Central memory CD4-positive, alpha-beta T cell (primary cell): ENCODE data around the gene SNAPC4.

ENCODE experiments used
- DNase-seq: peaks from one replicate; pipeline ENCODE4 v3.0.0; 2022
- total RNA-seq, 3 experiments: gene quantifications; one replicate each; lab custom pipeline; 2026; lab: John Stamatoyannopoulos, UW

SNAPC4 gene, protein sequence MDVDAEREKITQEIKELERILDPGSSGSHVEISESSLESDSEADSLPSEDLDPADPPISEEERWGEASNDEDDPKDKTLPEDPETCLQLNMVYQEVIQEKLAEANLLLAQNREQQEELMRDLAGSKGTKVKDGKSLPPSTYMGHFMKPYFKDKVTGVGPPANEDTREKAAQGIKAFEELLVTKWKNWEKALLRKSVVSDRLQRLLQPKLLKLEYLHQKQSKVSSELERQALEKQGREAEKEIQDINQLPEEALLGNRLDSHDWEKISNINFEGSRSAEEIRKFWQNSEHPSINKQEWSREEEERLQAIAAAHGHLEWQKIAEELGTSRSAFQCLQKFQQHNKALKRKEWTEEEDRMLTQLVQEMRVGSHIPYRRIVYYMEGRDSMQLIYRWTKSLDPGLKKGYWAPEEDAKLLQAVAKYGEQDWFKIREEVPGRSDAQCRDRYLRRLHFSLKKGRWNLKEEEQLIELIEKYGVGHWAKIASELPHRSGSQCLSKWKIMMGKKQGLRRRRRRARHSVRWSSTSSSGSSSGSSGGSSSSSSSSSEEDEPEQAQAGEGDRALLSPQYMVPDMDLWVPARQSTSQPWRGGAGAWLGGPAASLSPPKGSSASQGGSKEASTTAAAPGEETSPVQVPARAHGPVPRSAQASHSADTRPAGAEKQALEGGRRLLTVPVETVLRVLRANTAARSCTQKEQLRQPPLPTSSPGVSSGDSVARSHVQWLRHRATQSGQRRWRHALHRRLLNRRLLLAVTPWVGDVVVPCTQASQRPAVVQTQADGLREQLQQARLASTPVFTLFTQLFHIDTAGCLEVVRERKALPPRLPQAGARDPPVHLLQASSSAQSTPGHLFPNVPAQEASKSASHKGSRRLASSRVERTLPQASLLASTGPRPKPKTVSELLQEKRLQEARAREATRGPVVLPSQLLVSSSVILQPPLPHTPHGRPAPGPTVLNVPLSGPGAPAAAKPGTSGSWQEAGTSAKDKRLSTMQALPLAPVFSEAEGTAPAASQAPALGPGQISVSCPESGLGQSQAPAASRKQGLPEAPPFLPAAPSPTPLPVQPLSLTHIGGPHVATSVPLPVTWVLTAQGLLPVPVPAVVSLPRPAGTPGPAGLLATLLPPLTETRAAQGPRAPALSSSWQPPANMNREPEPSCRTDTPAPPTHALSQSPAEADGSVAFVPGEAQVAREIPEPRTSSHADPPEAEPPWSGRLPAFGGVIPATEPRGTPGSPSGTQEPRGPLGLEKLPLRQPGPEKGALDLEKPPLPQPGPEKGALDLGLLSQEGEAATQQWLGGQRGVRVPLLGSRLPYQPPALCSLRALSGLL (N-terminal part only)
- 26.7 to 105 (median 42.1) reads per million in 3 experiments for total RNA-seq

DNA sequence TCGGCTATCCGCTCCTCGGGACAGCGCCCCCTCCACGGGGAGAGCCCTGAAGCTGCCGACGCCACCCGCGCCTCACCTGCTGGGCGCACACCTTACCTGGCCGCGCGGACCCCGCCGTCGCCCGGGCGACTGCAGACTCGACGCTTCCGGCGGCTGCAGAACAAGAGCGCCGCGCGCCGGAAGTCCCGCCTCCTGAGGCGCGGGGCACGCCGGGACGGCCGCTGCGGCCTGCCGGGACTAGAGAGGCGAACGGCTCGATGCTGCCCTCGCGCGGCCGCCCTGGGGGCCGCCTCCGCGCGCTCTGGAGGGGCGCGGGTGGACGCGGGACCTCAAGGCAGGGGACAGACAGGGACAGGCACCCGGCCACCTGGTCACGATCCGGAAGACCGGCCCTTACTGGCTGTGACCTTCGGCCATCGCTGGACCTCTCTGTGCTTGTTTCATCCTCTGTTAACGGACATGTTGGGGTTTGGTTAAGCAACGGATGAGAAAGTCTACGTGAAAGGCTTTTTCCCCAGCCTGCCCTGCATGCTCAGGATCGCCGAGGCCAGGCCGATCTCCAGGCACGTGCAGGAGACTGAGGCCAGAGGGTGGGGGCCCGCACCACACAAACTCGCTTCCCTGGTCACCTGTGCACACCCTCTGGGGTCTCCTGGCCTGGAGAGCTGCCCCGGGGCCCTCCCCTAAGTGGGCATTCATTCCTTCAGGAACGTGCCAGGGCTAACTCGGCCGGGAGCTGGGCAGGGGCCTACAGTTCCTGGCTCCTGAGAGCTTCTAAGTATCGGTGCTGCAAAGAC lies at the start of gene SNAPC4:
SNAPC4 (minus strand) TSS at position 133 of the 797 bp plus-strand sequence. CDS start 1,742 bp downstream, outside the sequence.
- peak; percentile 84 for DNase-seq

DNA sequence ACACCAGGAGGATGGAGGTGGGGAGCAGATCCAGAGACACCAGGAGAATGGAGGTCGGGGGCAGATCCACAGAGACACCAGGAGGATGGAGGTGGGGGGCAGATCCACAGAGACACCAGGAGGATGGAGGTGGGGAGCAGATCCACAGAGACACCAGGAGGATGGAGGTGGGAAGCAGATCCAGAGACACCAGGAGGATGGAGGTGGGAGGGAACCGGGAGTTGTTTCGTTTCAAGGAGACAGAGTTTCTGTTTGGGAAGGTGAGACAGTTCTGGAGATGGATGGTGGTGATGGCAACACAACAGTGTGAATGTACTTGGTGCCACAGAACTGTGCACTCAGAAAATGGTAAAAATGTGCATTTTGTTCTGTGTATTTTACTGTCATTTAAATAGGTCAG lies 48.7 kb upstream of the SNAPC4 start:
- DNase-seq: no peak

DNA sequence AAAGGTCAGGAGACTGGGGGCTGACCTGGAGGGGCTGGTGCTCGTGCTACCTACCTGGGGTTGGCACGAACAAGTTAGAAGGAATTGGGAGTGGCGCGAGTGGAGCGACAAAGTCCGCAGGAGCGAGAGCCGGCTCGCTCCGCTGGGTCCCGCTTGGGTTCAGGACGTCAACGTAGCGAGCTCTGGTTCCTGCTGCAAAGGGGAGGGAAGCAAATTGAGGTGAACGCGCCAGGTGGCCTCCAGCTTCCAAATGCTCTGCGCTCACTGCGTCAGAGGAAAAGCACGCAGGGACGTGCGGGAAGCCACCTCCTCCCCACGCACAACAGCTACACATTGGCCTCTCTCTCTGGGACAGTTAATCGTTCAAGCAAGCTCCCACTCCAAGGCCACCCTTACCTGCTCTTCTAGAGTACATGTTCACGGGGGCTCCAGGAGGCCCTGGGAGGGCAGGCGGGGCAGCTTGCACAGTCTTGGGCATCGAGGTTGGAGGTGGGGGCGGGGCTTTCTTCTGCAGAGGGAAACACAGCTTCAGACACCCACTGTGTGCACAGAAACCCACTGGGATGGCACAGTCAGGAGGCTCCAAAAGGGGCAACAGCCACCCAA lies 47.3 kb upstream of the SNAPC4 start:
- no peak for DNase-seq

DNA sequence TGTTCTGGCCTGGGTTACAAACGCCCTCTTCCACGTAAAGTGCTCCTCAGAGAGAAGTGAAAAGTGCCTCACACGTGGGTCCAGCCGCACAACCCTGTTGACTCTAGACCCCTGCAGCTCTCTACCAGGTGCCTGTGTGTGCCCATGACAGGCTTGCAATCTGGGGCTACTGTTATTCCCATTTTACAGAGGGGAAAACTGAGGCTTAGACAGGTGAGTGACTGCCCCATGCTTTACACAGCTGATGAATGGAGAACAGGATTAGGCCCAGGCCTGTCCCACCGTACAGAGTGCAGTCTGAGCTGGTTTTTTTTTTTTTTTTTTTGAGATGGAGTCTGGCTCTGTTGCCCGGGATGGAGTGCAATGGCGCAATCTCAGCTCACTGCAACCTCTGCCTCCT lies 45.8 kb upstream of the SNAPC4 start:
- DNase-seq: no peak

DNA sequence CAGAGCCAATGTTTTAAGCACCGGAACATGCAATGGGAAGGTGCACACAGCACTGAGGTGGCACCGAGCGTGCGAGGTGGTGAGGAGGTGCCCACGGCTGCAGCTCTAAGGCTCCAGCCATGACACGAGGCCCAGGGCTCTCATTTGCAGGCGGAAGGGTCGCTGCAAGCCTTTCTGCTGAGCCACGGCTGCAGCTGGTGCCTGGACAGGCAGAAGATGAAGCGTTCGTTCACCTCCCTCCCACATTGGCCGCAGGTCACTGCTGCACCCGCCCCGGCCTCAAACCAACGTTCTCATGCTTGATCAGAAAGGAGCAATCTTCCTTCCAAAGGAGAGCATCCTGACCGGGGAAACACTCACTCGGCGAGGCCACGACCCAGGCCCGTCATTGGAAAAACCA lies 44.1 kb upstream of the SNAPC4 start:
- DNase-seq: no peak

DNA sequence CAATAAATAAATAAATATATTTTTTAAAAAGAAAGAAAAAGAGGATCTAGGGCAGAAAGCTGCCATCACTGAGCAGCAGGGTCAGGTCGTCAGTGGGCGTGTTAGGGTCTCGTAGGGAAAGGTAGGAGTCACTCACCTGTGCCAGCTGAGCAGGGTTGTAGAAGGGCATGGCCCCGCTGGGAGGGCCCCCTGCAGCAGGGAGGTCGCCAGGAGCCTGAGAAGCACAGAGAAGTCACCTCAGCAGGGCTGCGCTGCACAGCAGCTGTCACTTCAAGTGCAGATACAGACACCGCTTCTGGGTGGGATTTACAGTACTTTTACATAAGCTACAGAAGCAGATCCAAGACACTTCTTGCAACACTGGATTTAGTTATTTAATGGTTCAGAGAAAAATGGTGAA lies 43.7 kb upstream of the SNAPC4 start:
- DNase-seq: no peak

DNA sequence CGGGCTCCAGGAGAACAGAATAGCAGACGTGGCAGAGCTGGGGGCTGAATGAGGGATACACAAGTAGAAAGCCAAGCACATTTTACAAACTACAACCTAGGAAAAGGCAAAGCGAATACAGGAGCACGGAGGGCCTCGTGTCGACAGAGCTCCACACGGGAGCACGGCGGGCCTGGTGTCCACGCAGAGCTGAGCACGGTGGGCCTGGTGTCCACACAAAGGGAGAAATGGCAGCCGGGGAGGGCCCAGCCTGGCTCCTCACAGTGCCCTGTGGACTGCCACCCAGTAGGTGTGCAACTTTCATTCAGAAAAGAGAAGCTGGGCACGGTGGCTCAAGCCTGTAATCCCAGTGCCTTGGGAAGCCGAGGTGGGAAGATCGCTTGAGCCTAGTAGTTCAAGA lies 43.1 kb upstream of the SNAPC4 start:
- no peak for DNase-seq

DNA sequence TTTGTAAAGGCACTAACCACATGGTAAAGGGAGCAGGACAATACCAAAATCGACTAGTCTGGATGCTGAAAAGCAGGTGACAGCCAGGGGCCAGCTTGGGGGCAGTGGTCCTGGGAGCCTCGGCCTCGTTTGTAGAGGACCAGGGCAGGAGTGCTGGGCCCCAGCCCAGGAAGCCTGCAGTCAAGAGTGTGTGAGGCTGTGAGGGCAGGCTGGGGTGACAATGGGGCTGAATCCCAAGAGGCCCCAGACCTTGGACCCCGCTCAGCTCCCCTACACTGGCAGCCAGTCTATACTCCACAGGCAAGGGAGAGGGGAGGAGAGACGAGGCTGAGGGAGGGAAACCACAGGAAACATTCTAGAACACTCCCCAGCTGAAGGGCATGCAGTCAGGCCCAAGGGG lies 42.3 kb upstream of the SNAPC4 start:
- DNase-seq: no peak

DNA sequence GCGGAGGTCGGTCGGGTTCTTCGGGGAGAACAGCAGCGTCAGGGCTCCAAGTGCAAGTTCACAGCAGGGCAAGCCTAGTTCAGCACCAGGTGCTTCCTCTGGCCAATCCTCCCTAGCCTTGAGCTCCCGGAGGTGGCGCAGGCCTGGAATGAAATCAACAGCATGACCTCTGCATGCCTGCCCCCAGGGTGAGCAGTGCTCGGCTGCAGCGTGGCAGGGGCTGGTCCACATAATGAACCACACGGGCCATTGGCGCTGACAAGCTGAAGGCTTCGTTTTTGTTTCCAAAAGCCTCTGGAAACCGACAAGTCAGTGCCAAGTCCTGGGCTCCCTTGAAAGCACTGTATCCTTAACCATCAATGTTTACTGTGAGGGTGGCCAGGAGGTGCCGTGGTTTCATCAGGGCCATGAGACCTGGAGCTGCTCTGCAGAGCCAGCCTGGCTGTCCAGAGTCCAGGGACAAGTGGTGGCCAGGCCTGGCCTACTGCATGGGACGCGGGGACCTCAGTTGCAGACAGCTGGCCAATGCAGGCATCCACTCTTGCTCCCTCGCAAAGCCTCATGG lies 41.8 kb upstream of the SNAPC4 start:
- DNase-seq: no peak

DNA sequence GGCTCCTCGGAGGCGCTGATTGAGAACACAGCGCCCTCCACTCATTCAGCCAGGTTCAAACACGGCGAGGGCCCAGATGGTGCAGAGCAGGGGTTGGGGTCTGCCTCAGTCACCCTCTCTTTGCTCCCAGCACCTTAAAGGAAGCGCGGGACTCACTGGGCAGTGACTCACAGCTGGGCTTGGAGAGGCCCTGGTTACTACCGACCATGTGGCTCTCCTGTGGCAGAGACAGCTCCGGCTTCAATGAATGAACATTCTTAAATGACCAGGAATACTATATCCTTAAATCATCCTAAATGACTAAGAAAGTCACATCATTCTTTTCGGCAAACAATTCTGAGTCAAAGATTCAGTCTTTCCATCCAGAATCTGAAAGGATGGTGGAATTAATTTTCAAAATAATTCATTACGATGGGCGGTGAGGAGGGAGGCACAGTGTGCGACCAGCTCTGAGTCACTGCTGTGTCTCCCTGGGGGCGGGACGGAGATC lies 41.3 kb upstream of the SNAPC4 start:
- DNase-seq: no peak

DNA sequence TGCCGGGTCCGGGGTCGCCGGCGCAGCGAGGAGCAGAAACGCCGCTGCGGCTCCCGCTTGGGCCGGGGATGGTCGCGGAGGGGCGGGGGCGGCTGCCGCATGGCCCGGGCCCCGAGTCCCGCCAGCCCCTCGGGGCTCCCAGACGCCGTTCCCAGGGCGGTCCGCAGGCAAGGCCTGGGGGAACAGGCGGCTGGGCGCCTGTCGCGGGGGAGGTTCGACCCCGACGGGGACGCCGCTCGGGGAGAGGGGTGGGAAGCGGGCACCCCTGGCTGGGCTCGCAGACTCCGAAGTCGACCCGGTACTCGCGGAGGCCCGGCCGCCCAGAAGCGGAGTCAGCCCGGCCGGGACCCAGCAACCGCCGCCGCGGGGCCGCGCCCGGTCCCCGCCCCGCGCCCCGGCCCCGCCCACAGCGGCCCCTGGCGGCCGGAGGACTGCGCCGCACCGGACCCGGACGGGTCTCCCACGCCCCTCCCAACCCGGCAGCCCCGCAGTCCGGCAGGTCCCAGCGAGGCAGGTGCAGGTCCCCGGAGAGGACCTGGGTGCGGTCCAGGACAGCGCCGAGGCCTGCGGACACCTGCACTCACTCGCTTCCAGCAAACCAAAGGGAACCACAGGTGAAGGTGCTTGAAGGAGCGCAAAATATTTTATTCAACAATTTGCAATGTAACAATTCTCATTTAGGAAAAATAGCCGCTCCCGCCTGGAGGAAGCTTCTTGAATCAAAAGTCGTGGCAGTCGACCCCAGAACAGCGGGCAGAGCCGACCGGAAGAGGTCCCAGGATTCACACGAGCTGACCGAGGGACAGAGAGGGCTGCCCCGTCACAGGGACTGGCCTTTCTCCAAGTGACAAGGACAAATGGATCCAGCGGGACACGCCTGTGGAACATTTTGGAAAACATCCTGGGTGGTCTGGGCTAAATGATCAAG lies 39.8 kb upstream of the SNAPC4 start, which contains the start of gene INPP5E:
INPP5E (minus strand) TSS at position 365 of the 928 bp plus-strand sequence. CDS start 426 bp downstream, outside the sequence.
- peak; percentile 77 for DNase-seq

DNA sequence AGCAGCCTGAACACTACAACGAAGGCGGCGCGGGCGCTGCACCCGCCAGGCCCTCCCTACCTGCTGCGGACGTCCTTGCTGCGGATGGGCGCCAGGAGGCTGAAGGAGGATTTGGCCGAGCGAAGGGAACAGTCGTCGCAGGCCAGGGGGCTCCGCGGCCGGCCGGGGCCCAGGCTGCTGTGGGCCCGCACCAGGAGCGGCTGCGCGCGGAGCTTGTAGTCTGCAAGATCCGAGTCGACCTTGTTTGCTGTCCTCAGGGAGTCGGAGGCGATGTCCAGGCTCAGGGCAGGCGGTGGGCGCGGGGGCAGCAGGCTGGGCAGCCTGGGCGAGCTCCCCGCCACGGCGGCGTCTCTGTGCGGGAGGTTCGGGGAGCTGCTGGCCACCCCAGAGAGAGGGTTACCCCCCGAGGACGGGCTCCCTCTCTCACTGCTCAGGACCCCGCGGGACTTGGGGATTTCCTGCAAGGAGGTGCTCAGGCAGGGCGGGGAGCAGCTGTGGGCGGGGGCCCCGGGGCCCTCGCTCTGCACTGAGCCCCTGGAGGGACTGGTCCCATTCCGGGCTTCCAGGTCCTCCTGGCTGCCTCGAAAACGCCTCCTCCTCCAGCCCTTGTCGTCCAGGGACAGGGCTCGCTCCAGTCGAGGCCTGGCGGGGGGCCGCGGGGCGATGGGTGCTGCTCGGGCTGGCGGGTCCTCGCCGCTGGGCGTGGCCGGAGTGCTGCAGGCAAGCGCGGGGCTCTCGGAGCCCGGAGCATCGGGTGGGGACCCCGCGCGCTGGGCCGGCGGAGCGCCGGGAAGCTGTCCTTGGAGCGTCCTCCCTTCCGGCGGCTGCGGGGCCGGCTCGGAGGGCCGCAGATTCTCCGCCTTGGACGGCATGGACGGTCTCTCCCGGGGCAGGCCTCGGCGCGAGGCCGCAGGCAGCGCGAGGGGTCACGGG lies 38.8 kb upstream of the SNAPC4 start:
- DNase-seq: peak; percentile 47

DNA sequence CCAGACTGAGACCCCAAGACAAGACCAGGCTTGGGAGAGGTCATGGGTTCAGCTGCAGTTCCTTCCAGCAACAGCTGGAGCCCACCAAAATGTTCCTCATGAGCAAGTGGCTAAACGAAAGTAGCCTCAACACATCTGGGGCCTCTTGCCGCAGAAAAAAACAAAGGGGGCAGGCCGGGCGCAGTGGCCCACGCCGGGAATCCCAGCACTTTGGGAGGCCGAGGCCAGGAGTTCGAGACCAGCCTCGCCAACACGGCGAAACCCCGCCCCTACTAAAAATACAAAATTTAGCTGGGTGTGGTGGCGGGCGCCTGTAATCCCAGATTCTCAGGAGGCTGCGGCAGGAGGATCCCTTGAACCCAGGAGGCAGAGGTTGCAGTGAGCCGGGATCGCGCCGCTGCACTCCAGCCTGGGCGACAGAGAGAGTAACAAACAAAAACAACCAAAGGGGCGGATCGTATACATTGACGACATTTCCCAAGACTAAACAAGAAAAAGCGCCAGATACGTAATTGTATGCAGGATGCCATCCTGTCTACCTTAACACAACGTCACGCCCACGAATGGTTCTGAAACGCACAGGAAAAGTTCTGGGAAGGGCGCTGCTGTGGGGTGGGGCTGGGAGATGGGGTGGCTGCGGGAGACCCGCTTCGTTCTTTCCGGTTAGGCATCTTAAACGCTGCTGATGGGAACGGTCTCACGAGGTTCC lies 38.0 kb upstream of the SNAPC4 start:
- DNase-seq: peak; percentile 25

DNA sequence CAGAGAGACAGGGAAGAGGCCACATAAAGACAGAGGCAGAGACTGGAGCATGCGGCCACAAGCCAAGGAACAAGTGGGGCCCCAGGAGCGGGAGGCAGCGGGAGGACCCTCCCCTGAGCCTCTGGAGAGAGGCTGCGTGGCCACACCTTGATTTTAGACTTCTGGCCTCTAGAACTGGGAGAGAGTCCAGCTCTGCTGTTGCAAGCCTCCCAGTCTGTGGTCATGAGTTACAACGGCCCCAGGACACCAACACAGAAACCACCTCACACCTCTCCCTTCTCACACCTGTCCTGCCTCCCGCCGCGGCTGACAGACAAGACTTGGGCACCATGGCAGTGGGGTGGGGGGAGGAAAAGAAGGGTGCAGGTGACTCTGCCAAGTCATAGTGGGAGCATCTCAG lies 37.5 kb upstream of the SNAPC4 start:
- DNase-seq: no peak

DNA sequence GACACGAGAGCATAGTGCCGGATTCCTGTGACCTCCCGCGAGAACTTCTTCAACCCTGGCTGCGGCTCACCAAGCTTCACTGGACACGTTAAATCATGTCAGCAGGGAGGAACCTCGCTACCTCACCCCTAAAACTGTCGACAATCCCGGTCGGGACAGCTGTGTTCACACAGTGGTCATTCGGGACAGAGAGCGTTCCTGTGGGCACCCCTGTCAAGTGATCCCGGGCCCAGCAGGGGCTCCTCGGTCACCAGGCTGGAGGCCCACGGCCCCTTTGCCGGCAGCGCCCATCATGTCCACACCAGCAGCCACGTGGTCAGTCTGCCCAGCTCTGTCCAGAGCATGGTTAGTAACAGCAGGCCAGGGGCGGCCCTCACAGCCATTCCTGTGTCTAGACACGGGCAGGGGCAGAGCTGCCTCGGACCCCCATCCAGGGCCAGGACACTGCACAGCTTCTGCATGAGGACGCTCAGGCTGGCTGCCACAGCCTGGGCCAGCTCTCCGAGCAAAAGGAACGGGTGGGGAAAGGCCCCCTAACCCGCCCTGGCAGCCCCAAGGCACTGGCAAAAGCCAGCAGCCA lies 36.2 kb upstream of the SNAPC4 start:
- no peak for DNase-seq

DNA sequence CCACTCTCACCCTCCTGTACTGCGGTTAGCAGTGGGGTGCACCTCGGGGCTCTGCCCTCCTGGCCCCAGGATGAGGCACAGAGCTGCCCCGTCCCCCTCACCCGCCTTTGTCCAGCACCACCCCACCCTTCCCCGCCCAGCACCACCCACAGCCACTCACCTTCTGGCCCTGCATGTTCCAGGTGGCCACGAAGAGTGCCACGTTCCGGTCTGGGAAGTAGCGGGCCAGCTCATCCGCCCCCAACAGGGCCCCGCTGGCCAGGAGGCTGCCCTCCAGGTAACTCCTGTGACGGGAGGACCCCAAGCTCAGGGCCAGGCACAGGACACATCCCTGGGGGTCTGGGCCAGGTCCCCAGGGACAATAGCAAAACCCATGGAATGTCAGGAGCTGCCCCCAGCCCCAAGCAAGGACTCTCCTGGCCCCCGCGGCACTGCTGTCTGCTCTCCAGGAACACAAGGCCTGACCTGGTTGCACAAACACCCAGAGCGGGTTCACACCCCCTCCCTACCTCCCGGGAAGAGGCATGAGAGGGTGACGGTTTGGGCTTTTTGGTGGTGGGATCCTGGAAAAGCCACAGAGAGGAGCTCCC lies 34.7 kb upstream of the SNAPC4 start:
- DNase-seq: no peak
